Inflammatory macrophage treated with lipopolysaccharide for 4 hours (primary cell): Measurements from ENCODE around the gene TBC1D32.
A peak's percentile ranks its signal among the peaks of the same experiment; 100 is the strongest.
"Not testable (repeated sequence)": the region's sequence is repeated elsewhere in the genome, so short reads cannot be mapped to it uniquely, and the experiment has no call there.

Experiments
- DNase-seq: peaks from one replicate; pipeline ENCODE4 v3.0.0-alpha.2; 2020

The TBC1D32 gene

DNA sequence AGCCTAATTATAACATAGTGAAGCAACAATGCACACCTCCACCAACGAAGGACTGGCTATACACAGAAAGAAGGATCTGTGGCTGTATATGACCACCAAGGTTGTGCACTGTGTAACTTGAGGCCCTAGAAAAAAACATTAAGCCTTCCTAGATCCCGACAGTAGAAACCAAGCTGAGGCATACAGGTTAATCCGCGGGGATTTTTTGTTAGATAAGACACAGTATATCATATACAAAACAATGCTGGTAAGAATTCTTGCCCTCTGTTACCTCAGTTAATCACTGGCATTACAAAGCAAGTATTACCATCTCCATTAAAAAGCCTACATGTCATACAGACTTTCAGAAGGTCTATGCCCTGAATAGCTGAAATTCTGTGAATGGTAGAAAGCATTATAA is 228.8 kb downstream of the TBC1D32 start:
- no peak for DNase-seq

DNA sequence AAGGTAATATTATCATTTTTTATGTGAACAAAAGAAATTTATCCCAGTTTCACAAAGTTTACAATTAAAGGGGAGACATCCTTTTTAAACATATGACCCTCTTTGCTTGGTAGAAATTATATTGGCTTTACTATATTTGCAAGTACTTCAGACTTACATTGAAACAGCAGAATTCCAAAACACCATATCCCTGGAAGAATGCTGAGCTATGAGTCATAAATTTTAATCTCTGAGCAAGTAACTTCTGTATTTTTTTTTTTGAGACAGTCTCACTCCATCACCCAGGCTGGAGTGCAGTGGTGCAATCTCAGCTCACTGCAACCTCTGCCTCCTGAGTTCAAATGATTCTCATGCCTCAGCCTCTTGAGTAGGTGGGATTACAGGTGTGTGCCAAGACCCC is 240.4 kb downstream of the TBC1D32 start:
- no peak for DNase-seq

DNA sequence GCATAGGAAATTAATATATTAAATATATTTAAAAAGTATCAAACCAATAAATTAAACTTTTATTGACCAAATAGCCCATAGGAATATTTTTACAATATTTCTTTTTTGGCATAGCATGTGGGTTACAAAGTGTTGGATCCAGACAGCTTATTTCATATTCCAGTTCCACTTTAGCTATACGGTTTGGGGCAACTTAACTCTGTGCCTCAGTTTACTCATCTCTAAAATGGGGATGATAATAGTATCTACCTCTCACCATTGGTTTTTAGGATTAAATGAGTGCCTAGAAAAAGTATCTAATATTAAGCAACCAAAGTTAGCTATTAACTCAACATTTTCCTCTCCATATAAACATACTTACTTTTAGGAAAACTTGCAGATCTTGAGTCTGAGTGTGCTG is 243.8 kb downstream of the TBC1D32 start:
- DNase-seq: no peak

DNA sequence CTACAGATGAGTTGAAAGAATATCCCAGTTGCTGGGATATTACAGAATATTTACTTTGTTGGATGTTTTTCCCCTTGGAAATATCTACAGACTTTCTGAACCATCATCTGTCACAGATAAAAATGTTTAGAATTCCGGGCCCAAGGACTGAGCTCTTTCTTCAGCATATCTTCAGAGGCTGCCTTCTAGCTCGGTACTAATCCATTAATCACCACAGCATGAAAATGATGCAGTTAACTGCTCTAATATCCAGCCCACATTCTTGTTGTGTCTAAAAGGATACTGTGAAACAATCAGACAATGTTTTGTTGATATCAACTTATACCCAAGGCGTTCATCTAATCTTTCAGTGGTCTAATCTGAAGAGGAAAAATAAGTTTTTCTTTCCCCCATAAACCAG is 247.4 kb downstream of the TBC1D32 start:
- no peak for DNase-seq

- DNase-seq: no peak
These were observed 258.2 kb downstream of the TBC1D32 start for GRCh38 chr6:121076119-121076518.

GRCh38 chr6:121068749-121069148 is 265.5 kb downstream of the TBC1D32 start:
- not testable (repeated sequence) for DNase-seq

GRCh38 chr6:121067381-121067780 is 266.9 kb downstream of the TBC1D32 start:
- no peak for DNase-seq

GRCh38 chr6:121064345-121064744 is 269.9 kb downstream of the TBC1D32 start:
- no peak for DNase-seq

DNA sequence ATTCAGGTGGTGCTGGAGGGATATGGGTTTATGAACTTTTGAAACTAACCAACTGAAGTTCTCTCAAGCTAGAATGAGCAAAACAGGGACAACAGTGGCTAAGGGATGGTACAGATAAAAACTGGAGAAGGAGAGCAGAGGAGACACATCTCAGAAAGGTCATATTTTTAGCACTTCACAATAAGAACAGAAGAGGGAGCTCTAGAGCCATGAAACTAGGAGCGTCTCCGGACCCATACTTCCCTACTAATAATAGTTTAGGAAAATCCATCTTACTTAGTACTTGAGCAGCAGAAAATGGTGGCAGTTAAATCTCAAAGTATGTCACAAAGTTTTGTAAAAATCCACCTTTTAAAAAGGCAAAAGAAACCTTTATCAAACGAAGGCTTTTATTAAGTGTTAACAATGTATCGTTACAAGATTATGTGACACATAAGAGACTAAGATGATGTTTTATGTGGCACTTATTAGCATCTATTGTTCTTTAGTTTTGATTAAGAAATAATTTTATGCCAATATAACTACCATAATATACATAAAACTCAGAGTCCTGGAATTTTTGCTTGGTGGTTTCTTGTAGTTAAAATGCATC is 278.6 kb downstream of the TBC1D32 start:
- DNase-seq: peak; percentile 45

- DNase-seq: not testable (repeated sequence)
These were observed 285.7 kb downstream of the TBC1D32 start for GRCh38 chr6:121048593-121048992.

GRCh38 chr6:121044905-121045304 is 289.4 kb downstream of the TBC1D32 start:
- not testable (repeated sequence) for DNase-seq

DNA sequence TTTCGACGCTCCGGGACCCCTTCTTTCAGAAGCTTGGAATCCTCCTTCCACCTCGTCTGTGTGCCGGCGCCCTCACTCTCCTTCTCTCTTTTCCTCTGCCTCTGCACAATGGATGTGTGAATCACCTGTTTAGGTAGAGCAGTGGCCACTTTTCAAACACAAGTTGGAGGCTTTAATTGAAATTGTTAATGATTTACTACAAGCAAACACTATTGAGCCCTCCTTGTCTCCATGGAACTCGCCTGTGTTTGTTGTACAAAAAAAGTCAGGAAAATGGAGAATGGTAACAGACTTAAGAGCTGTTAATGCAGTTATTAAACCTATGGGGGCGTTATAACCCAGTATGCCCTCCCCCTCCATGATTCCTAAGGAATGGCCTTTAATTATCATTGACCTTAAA is 290.6 kb downstream of the TBC1D32 start:
- not testable (repeated sequence) for DNase-seq

DNA sequence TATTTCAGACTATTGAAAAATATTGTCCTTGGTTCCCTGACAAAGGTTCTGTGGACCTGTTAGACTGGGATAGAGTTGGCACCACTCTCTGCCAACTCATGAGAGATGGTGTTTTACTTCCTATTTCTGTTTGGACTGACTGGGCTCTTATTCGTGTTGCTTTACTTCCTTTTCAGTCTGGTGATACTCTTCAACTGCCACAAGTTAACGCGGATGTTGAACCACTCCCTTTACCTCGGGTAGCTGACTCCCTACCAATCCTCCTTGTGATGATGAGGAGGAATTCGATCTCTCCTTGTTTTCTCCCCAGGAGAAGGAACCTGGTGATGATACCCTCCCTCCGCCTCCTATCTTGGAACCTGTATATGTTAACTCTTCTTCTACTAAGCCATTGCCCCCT is 291.1 kb downstream of the TBC1D32 start:
- not testable (repeated sequence) for DNase-seq

DNA sequence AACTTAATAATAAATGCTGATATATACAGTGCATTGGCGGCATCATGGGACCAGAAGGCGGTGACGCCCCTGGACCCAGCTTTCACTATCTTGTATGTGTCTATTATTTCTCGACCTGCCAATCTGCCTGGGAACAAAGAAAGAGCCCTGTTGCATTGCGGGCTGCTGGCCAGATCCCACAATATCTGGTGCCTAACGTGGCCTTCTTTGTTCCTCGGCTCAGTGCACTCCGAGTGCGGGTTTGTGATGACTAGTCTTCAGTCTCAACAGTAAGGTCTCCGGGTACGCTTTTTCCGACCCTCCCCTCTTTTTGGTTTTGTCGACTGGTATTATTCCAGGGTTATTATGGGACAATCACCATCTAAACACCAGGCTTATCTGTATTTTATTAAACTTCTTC is 291.5 kb downstream of the TBC1D32 start:
- no peak for DNase-seq

GRCh38 chr6:121040831-121041230 is 293.4 kb downstream of the TBC1D32 start:
- no peak for DNase-seq

DNA sequence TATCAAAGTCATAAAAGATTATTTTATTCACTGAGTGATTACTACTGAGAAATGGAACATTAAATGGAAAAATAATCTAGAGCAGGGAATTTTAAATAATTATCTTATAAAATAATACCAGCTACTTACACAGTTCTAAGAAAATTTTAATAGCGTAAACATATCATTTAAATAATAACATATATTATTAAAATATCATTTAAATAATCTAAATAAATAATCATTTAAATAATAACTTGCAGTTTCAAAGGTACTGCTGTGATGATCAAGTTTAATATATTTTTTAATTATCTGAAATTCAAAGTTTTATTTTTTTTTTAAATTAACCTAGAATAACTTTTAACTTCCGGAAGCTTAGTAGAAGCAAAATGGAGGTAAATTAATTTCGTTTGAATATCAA is 301.2 kb downstream of the TBC1D32 start:
- DNase-seq: no peak

- no peak for DNase-seq
These were observed 301.8 kb downstream of the TBC1D32 start for GRCh38 chr6:121032268-121033006.
